Stomach (tissue), 4 donors: ENCODE measurements around the gene POM121L12.

ENCODE experiments used
- CTCF ChIP-seq, 7 experiments: fragments of 450-650 bp in 4 of 7; fragments of 200-600 bp in 3 of 7; sonication (generic) in 3 of 7; IDR thresholded peaks; one replicate each; pipeline ENCODE4 v1.5.1; 2016 to 2019; ENCODE audit warnings: antibody characterized with exemption in 7 of 7, control low read depth in 2 of 7, mild to moderate bottlenecking in 1 of 7
- POLR2A ChIP-seq, 4 donors: fragments of 450-650 bp; IDR thresholded peaks; one replicate each; pipeline ENCODE4 v1.6.1; 2016; ENCODE audit warnings: antibody characterized with exemption in 4 of 4, control low read depth in 2 of 4, mild to moderate bottlenecking in 1 of 4, moderate library complexity in 1 of 4
- POLR2AphosphoS5 ChIP-seq, 3 donors: sonication (generic); formaldehyde crosslinking; IDR thresholded peaks; one replicate each; pipeline ENCODE4 v1.6.1; 2016; ENCODE audit warnings: antibody characterized with exemption in 3 of 3

- TF ChIP-seq POLR2A (IDR thresholded peaks at IDR 0.05) (no peak), CTCF (IDR thresholded peaks at IDR 0.05) (no peak), POLR2AphosphoS5 (IDR thresholded peaks at IDR 0.05) (no peak)
These were observed 27.4 kb downstream of the POM121L12 start for GRCh38 chr7:53062796-53063195.
